ENCODE results near the gene PLPP3. TPM values are rescaled to one million over a fixed set of nuclear protein-coding genes. Genes with fewer than 3 reads are reported as not detected.

The PLPP3 gene
- total RNA-seq, 1 donor from 2014 or later, result 106 TPM

DNA sequence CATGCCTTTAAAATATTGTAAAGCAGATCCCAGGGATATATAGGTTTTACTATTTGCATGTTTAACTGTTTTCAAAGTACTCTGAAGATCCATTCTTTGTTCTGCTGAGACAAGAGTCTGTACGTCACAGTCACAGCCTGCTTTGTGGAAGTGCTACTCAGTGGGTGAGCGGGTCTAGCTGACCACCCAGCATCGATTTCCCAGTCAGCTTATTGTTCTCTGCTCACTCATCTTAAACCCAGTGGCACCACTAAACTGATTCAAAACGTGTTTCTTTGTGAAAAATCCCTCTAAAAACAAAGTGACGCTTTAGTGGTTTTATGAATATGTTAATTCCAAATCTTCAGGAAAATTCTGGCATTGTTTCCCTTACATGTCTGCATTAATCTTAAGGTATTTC, 12.4 kb downstream of the PLPP3 start:
- Histone ChIP-seq H3K4me1 (peaks cover 70% of the 10 kb centered on the region), H3K27me3 (ENCODE audit: low read depth) (no peaks in the 10 kb centered on the region), H3K36me3 (no peaks in the 10 kb centered on the region), H3K4me3 (no peak overlapping the region), H3K9me3 (no peaks in the 10 kb centered on the region), H3K27ac (no peak overlapping the region)
- no peak for ATAC-seq
- intact Hi-C loops (cut with DNase I), result no loop called here
- TF ChIP-seq CTCF (IDR thresholded peaks at IDR 0.05), result no peak
- DNase-seq, result no peak

DNA sequence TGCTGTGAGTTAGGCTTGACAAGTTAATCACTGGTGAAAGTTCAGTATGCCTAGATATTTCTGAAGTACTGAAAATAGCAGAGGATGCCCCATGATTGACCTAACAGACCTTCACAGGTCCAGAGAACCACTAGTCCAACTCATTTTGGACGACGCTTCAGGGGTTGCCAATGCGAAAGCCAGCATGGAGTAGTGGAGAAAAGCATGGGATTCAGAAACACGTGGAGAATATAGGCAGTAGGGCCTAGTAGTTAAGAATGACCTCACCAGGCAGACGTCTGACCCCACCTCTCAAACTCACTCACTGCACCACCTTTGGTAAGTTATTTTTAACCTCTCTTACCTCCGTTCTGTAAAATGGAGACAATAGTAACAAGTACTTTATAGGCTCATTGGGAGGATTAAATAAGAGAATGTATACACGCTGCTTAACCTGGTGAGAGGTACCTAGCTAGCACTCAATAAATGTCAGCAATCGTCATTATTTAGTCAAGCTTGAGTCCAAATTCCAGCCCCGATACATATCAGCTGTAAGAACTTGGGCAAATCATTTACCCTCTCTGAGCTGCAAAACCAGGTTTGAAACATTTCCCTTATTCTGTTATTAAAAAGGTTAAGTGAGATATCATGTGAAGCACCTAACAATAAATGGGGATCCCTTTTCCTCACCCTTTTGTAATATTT, 13.2 kb downstream of the PLPP3 start:
- TF ChIP-seq CTCF (IDR thresholded peaks at IDR 0.05), result no peak
- intact Hi-C loops (cut with DNase I), result no loop called here
- H3K27ac ChIP-seq, result no peak overlapping the region
- no peaks in the 10 kb centered on the region for H3K27me3 ChIP-seq (ENCODE audit: low read depth)
- no peaks in the 10 kb centered on the region for H3K9me3 ChIP-seq
- no peak overlapping the region for H3K4me3 ChIP-seq
- H3K4me1 ChIP-seq, result peaks cover 69% of the 10 kb centered on the region
- no peak for DNase-seq
- peak in 1 of 2 donors; percentile 11 for ATAC-seq
- no peaks in the 10 kb centered on the region for H3K36me3 ChIP-seq

DNA sequence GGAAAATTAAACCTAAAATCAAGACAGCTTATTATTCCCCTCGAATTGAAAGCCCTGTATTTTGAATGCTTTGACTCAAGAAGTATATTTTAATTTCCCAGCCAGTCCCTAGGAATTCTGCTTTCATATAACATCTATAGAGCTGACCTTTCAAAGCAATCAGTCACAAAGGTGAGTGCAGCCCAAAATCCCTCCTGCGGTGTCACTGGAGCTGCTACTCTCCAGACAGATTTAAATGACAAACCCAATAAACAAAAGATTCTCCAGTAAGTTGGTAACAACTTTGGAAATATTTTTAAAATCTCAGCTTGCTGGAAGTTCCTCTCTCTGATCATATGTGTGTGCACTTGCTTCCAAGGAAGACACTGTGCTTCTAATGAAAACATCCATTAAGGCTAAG, 14.7 kb downstream of the PLPP3 start:
- Histone ChIP-seq H3K36me3 (no peaks in the 10 kb centered on the region), H3K4me3 (no peak overlapping the region), H3K27ac (peak overlapping the region; percentile 7), H3K9me3 (no peaks in the 10 kb centered on the region), H3K27me3 (ENCODE audit: low read depth) (no peaks in the 10 kb centered on the region), H3K4me1 (peaks cover 57% of the 10 kb centered on the region)
- no peak for DNase-seq
- no peak for TF ChIP-seq CTCF (IDR thresholded peaks at IDR 0.05)
- intact Hi-C loops (cut with DNase I), result no loop called here
- ATAC-seq, result no peak

DNA sequence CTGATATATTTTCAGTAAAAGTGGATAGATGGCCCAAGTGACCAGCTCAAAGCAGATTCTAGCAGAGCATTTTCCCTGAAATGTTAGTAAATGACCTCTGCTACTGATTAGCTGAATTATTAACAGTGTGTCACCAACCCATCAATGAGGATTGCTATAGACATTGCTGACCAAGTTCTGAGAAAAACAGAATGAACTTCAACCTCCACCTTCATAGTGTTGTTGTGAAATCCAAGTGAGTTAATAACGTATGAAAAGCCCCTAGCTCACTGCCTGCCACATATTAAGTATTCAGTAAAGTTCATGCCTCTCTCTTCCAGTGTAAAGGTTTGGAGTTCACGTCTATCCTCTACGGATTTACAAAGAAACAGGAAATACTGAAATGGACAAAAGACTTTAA, 15.8 kb downstream of the PLPP3 start:
- no peak for TF ChIP-seq CTCF (IDR thresholded peaks at IDR 0.05)
- no peaks in the 10 kb centered on the region for H3K27me3 ChIP-seq (ENCODE audit: low read depth)
- DNase-seq (no peak), ATAC-seq (no peak)
- no peak overlapping the region for H3K4me3 ChIP-seq
- peaks cover 54% of the 10 kb centered on the region for H3K4me1 ChIP-seq
- intact Hi-C loops (cut with DNase I), result no loop called here
- H3K27ac ChIP-seq, result no peak overlapping the region
- H3K9me3 ChIP-seq, result no peaks in the 10 kb centered on the region
- H3K36me3 ChIP-seq, result no peaks in the 10 kb centered on the region

DNA sequence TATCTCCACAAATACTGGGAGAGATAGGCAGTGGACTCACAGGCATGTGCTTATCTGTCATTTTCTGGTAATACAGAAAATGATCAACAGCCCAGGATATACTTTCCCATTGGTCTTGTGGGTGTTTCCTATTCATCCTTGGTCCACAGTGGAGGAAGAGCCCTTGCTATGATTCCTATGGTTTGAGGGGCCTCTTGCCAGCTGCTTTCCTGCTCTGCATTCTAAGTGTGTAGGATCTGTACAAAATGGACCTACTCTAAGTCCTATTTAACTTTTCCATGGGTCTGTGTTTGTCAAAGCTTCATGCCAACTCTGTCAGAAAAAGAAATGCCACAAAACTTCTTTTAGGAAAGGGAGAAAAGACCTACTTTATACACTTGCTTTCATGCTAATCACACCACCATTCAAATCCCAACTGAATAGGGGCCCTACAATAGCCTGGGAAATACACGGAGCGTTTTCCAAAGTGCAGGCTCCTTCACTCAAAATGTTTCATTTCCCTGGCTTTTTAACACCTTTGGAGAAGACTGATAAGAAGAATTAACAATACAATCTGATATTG, 16.4 kb downstream of the PLPP3 start:
- TF ChIP-seq CTCF (IDR thresholded peaks at IDR 0.05), result no peak
- H3K9me3 ChIP-seq, result no peaks in the 10 kb centered on the region
- H3K36me3 ChIP-seq, result no peaks in the 10 kb centered on the region
- no peak overlapping the region for H3K4me3 ChIP-seq
- no peak overlapping the region for H3K27ac ChIP-seq
- H3K4me1 ChIP-seq, result peaks cover 55% of the 10 kb centered on the region
- H3K27me3 ChIP-seq (ENCODE audit: low read depth), result no peaks in the 10 kb centered on the region
- ATAC-seq, result no peak
- intact Hi-C loops (cut with DNase I), result no loop called here
- no peak for DNase-seq

All from lower lobe of right lung (tissue), 2 donors.